ENCODE data around the gene TBX18. TPM values are rescaled to one million over a fixed set of nuclear protein-coding genes. Genes with fewer than 3 reads are reported as not detected.

Gene TBX18
- total RNA-seq, 1 donor from 2014 or later = 1.3 TPM

DNA sequence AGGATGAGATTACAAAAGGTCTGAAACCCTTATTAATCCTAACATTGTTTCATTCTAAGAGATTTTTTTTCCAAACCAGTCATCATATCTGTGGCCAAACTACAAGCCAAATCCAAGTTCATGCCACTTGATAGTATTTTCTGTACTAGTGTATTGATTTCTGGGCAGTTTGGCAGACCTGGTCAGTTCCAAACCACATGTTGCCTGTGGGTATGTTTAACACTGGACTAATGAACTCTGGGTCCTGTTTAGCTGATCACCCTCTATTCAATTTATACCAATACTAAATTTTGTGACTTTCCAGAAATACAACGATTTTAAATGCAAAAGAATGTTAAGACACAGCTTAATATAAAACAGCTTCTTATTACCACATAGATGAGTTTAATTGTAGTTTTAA, 24.0 kb downstream of the TBX18 start:
- FAIRE-seq = no peak
- Histone ChIP-seq H3K36me3 (ENCODE audit: control insufficient read depth, insufficient read depth, low read length) (no peaks in the 10 kb centered on the region), H3K27me3 (ENCODE audit: control insufficient read depth, insufficient read depth, low read length) (no peaks in the 10 kb centered on the region), H3K4me3 (ENCODE audit: low read depth, low read length) (no peak overlapping the region)
- no peak for TF ChIP-seq CTCF (IDR thresholded peaks at IDR 0.05; ENCODE audit: insufficient read depth, low read length, severe bottlenecking)
- no peak for DNase-seq (ENCODE audit: low read depth)

GRCh38 chr6:84739866-84740208, 24.6 kb downstream of the TBX18 start:
- Histone ChIP-seq H3K36me3 (ENCODE audit: control insufficient read depth, insufficient read depth, low read length) (no peaks in the 10 kb centered on the region), H3K4me3 (ENCODE audit: low read depth, low read length) (no peak overlapping the region), H3K27me3 (ENCODE audit: control insufficient read depth, insufficient read depth, low read length) (no peaks in the 10 kb centered on the region)
- peak; percentile 97 for DNase-seq (ENCODE audit: low read depth)
- peak; percentile 98 for FAIRE-seq
- TF ChIP-seq CTCF (IDR thresholded peaks at IDR 0.05; ENCODE audit: insufficient read depth, low read length, severe bottlenecking) = no peak

- H3K36me3 ChIP-seq (ENCODE audit: control insufficient read depth, insufficient read depth, low read length) = no peaks in the 10 kb centered on the region
- no peak overlapping the region for H3K4me3 ChIP-seq (ENCODE audit: low read depth, low read length)
- DNase-seq (ENCODE audit: low read depth) = peak; percentile 98
- H3K27me3 ChIP-seq (ENCODE audit: control insufficient read depth, insufficient read depth, low read length) = no peaks in the 10 kb centered on the region
- TF ChIP-seq CTCF (IDR thresholded peaks at IDR 0.05; ENCODE audit: insufficient read depth, low read length, severe bottlenecking) = no peak
- peak; percentile 55 for FAIRE-seq
Measured at GRCh38 chr6:84738996-84739865, 25.2 kb downstream of the TBX18 start.

DNA sequence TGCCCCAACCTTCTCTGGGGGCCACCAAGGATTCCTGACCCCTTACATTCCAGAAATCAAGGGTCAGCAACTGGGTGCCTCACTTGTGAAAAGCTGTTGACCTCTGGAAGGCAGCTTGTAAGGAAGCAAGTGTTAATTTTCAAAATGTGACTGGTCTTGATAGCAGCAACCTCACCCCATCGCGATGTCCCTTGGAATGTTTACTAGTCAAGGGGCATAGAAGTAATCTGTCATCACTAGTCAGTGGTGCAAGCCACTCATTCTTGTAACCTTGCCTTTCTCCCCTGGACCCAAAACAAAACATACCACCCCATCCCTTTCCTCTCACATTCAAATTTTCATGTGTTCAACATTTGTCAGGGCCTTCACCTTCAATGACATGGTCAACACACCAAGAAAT, 30.5 kb downstream of the TBX18 start:
- DNase-seq (ENCODE audit: low read depth) (no peak), FAIRE-seq (no peak)
- TF ChIP-seq CTCF (IDR thresholded peaks at IDR 0.05; ENCODE audit: insufficient read depth, low read length, severe bottlenecking) = no peak
- Histone ChIP-seq H3K36me3 (ENCODE audit: control insufficient read depth, insufficient read depth, low read length) (no peaks in the 10 kb centered on the region), H3K27me3 (ENCODE audit: control insufficient read depth, insufficient read depth, low read length) (no peaks in the 10 kb centered on the region), H3K4me3 (ENCODE audit: low read depth, low read length) (no peak overlapping the region)

GRCh38 chr6:84731901-84732300, 32.5 kb downstream of the TBX18 start:
- no peak for TF ChIP-seq CTCF (IDR thresholded peaks at IDR 0.05; ENCODE audit: insufficient read depth, low read length, severe bottlenecking)
- DNase-seq (ENCODE audit: low read depth) (peak; percentile 36), FAIRE-seq (no peak)
- Histone ChIP-seq H3K4me3 (ENCODE audit: low read depth, low read length) (no peak overlapping the region), H3K27me3 (ENCODE audit: control insufficient read depth, insufficient read depth, low read length) (no peaks in the 10 kb centered on the region), H3K36me3 (ENCODE audit: control insufficient read depth, insufficient read depth, low read length) (no peaks in the 10 kb centered on the region)

- FAIRE-seq (no peak), DNase-seq (ENCODE audit: low read depth) (peak; percentile 37)
- H3K27me3 ChIP-seq (ENCODE audit: control insufficient read depth, insufficient read depth, low read length) = no peaks in the 10 kb centered on the region
- no peak for TF ChIP-seq CTCF (IDR thresholded peaks at IDR 0.05; ENCODE audit: insufficient read depth, low read length, severe bottlenecking)
- H3K36me3 ChIP-seq (ENCODE audit: control insufficient read depth, insufficient read depth, low read length) = no peaks in the 10 kb centered on the region
- no peak overlapping the region for H3K4me3 ChIP-seq (ENCODE audit: low read depth, low read length)
Measured at GRCh38 chr6:84731401-84731800, 33.0 kb downstream of the TBX18 start.
